Measurements from ENCODE around the gene AKAIN1. TPM values are rescaled to one million over a fixed set of nuclear protein-coding genes. Genes with fewer than 3 reads are reported as not detected.

AKAIN1 gene, protein sequence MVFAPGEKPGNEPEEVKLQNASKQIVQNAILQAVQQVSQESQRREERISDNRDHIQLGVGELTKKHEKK
- total RNA-seq (2021; ENCODE audit: unreplicated experiment): not detected
- not detected for polyA plus RNA-seq (2012; ENCODE audit: insufficient read length)
- not detected for Bru-seq, nascent RNA
- BruChase-seq, experiment 1, labeled RNA remaining after a 2-hour chase: percentile 5 among the genes with signal in this experiment
- percentile 2 among the genes with signal in this experiment for BruChase-seq, experiment 2, labeled RNA remaining after a 6-hour chase
- long read RNA-seq: 0 reads

DNA sequence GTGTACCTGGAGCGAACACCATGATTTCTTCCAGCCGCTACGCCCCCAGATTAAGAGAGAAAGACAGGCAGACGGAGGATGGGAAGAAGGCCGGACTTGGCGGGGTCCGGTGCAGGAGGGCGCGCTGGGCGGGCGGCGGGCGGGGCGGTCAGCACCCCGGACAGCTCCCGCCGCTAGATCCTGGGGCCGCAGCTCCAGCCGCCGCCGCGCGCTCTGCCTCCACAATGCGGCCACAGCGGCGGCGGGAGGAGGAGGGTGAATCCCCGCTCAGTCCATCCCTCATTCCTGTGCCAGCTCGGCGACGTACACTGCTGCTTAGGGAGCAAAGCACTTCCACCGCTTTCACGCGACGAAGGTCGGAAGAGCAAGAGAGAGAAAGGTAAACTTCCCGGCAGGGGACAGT, at the start of gene AKAIN1:
Gene AKAIN1 (minus strand): TSS at position 226 of the 403 bp plus-strand sequence. CDS start 204 bp downstream, at position 22.
- ChIA-PET POLR2A (no interaction called here), CTCF (no interaction called here)
- TF ChIP-seq, protein P1, sequence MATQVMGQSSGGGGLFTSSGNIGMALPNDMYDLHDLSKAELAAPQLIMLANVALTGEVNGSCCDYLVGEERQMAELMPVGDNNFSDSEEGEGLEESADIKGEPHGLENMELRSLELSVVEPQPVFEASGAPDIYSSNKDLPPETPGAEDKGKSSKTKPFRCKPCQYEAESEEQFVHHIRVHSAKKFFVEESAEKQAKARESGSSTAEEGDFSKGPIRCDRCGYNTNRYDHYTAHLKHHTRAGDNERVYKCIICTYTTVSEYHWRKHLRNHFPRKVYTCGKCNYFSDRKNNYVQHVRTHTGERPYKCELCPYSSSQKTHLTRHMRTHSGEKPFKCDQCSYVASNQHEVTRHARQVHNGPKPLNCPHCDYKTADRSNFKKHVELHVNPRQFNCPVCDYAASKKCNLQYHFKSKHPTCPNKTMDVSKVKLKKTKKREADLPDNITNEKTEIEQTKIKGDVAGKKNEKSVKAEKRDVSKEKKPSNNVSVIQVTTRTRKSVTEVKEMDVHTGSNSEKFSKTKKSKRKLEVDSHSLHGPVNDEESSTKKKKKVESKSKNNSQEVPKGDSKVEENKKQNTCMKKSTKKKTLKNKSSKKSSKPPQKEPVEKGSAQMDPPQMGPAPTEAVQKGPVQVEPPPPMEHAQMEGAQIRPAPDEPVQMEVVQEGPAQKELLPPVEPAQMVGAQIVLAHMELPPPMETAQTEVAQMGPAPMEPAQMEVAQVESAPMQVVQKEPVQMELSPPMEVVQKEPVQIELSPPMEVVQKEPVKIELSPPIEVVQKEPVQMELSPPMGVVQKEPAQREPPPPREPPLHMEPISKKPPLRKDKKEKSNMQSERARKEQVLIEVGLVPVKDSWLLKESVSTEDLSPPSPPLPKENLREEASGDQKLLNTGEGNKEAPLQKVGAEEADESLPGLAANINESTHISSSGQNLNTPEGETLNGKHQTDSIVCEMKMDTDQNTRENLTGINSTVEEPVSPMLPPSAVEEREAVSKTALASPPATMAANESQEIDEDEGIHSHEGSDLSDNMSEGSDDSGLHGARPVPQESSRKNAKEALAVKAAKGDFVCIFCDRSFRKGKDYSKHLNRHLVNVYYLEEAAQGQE (IDR thresholded peaks at IDR 0.05; ENCODE audit: insufficient read depth in 1 of 2, low read depth in 2 of 2, low read length in 1 of 2): peak; percentile 43 to 75; a peak in 3 of 4 replicates
- TF ChIP-seq, protein P2, sequence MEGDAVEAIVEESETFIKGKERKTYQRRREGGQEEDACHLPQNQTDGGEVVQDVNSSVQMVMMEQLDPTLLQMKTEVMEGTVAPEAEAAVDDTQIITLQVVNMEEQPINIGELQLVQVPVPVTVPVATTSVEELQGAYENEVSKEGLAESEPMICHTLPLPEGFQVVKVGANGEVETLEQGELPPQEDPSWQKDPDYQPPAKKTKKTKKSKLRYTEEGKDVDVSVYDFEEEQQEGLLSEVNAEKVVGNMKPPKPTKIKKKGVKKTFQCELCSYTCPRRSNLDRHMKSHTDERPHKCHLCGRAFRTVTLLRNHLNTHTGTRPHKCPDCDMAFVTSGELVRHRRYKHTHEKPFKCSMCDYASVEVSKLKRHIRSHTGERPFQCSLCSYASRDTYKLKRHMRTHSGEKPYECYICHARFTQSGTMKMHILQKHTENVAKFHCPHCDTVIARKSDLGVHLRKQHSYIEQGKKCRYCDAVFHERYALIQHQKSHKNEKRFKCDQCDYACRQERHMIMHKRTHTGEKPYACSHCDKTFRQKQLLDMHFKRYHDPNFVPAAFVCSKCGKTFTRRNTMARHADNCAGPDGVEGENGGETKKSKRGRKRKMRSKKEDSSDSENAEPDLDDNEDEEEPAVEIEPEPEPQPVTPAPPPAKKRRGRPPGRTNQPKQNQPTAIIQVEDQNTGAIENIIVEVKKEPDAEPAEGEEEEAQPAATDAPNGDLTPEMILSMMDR (IDR thresholded peaks at IDR 0.05): no peak
- TF ChIP-seq TCF7L2 (IDR thresholded peaks at IDR 0.05; ENCODE audit: low read depth, low read length) (no peak), SIN3A (IDR thresholded peaks at IDR 0.05; ENCODE audit: borderline replicate concordance, insufficient read depth, low read depth, low read length) (no peak), POLR2AphosphoS5 (IDR thresholded peaks at IDR 0.05; ENCODE audit: low read depth, low read length) (no peak)
- H3K36me3 ChIP-seq (ENCODE audit: control insufficient read depth, insufficient read depth, low read length): no peaks in the 10 kb centered on the region
- no peaks in the 10 kb centered on the region for H3K9me3 ChIP-seq (ENCODE audit: control insufficient read depth, insufficient read depth, low read depth, low read length)
- no peak for DNase-seq (ENCODE audit: low read depth, low spot score)
- H3K27ac ChIP-seq (ENCODE audit: low read length): no peak within 1 kb of the TSS
- no peaks in the 10 kb centered on the region for H3K27me3 ChIP-seq (ENCODE audit: control insufficient read depth, insufficient read depth, low read length)
- BruUV-seq (replicated peaks): no TSS peak
- no peak within 1 kb of the TSS for H3K4me3 ChIP-seq (ENCODE audit: low read depth in 2 of 2, low read length in 2 of 2)
- ATAC-seq: no peak
- in situ Hi-C loops (cut with HindIII; ENCODE audit: low pct_unique_long_range_greater_than_20kb, low sequenced_read_pairs) (no loop called here), intact Hi-C loops (cut with micrococcal nuclease; ENCODE audit: unreplicated experiment) (no loop called here)
- H3K4me1 ChIP-seq (ENCODE audit: control insufficient read depth, insufficient read depth, low read length): no peaks in the 10 kb centered on the region

DNA sequence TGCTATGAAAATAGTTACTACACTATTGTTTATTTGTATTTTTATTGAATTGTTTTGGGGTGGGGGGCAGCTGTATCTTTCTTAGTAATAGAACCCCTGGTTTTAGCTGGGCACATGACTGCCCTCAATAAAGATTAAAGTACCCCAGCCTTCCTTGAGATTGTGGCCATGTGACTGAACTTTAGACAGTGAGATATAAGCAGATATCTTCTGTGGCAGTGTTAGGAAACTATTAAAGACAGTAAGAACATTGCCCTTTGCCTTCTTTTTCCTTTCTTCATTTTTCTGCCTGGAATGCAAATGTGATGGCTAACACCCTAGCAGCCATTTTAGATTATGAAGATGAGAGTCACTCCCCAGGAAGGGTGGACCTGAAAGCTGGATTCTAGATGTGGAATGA, 47.9 kb upstream of the AKAIN1 start:
- DNase-seq (ENCODE audit: low read depth, low spot score) (no peak), ATAC-seq (no peak)
- TF ChIP-seq, protein P2 (IDR thresholded peaks at IDR 0.05): no peak
- TF ChIP-seq TCF7L2 (IDR thresholded peaks at IDR 0.05; ENCODE audit: low read depth, low read length): no peak
- no peak for TF ChIP-seq POLR2AphosphoS5 (IDR thresholded peaks at IDR 0.05; ENCODE audit: low read depth, low read length)
- TF ChIP-seq, protein P1 (IDR thresholded peaks at IDR 0.05; ENCODE audit: insufficient read depth in 1 of 2, low read depth in 2 of 2, low read length in 1 of 2): no peak
- TF ChIP-seq SIN3A (IDR thresholded peaks at IDR 0.05; ENCODE audit: borderline replicate concordance, insufficient read depth, low read depth, low read length): no peak
- in situ Hi-C loops (cut with HindIII; ENCODE audit: low pct_unique_long_range_greater_than_20kb, low sequenced_read_pairs) (no loop called here), intact Hi-C loops (cut with micrococcal nuclease; ENCODE audit: unreplicated experiment) (no loop called here)
- ChIA-PET POLR2A (no interaction called here), CTCF (no interaction called here)
- no peaks in the 10 kb centered on the region for H3K4me1 ChIP-seq (ENCODE audit: control insufficient read depth, insufficient read depth, low read length)
- no peak overlapping the region for H3K27ac ChIP-seq (ENCODE audit: low read length)
- no peaks in the 10 kb centered on the region for H3K36me3 ChIP-seq (ENCODE audit: control insufficient read depth, insufficient read depth, low read length)
- H3K4me3 ChIP-seq (ENCODE audit: low read depth in 2 of 2, low read length in 2 of 2): no peak overlapping the region
- H3K27me3 ChIP-seq (ENCODE audit: control insufficient read depth, insufficient read depth, low read length): no peaks in the 10 kb centered on the region
- no peaks in the 10 kb centered on the region for H3K9me3 ChIP-seq (ENCODE audit: control insufficient read depth, insufficient read depth, low read depth, low read length)
- BruUV-seq (replicated peaks): no TSS peak
